HG02840 (cell line): ENCODE data around the gene RND2.

ENCODE experiments used
- ATAC-seq: cut with Tn5 transposase; IDR thresholded peaks from one replicate; pipeline ENCODE4 v1.9.1; 2021; ENCODE audit warnings: mild to moderate bottlenecking, moderate library complexity, moderate number of reproducible peaks; ENCODE audit not compliant: unreplicated experiment, low FRiP score

RND2 gene

GRCh38 chr17:43003542-43004172 lies 21.4 kb upstream of the RND2 start:
- no peak for ATAC-seq

GRCh38 chr17:43006639-43007551 lies 18.1 kb upstream of the RND2 start, which contains the start of gene IFI35:
Gene IFI35 (plus strand): TSS chr17:43006784. CDS start chr17:43006948, 164 bp downstream.
- peak; percentile 81 for ATAC-seq

- no peak for ATAC-seq
Measured at GRCh38 chr17:43010667-43011308, 14.2 kb upstream of the RND2 start.

- ATAC-seq = no peak
Measured at GRCh38 chr17:43011728-43012472, 13.1 kb upstream of the RND2 start.

GRCh38 chr17:43013296-43013695 lies 11.7 kb upstream of the RND2 start:
- ATAC-seq = no peak

- no peak for ATAC-seq
Measured at GRCh38 chr17:43014020-43014648, 10.9 kb upstream of the RND2 start.

GRCh38 chr17:43014649-43015542 lies 10.1 kb upstream of the RND2 start:
- ATAC-seq = no peak

- no peak for ATAC-seq
Measured at GRCh38 chr17:43015579-43015978, 9.5 kb upstream of the RND2 start.

- no peak for ATAC-seq
Measured at GRCh38 chr17:43016216-43016615, 8.8 kb upstream of the RND2 start.

GRCh38 chr17:43018008-43018853 lies 6.8 kb upstream of the RND2 start:
- ATAC-seq = no peak

- no peak for ATAC-seq
Measured at GRCh38 chr17:43018932-43019331, 6.1 kb upstream of the RND2 start.

GRCh38 chr17:43019418-43019817 lies 5.6 kb upstream of the RND2 start:
- no peak for ATAC-seq

GRCh38 chr17:43020030-43020621 lies 4.9 kb upstream of the RND2 start:
- ATAC-seq = no peak

GRCh38 chr17:43020789-43021740 lies 4.0 kb upstream of the RND2 start:
- ATAC-seq = no peak

GRCh38 chr17:43021741-43022512 lies 3.1 kb upstream of the RND2 start, which contains the start of gene VAT1:
Gene VAT1 (minus strand): TSS chr17:43022385. CDS start chr17:43022322, 63 bp downstream.
- ATAC-seq = no peak

- no peak for ATAC-seq
Measured at GRCh38 chr17:43025290-43025657, 243 bp downstream of the RND2 start.
